ENCODE data around the gene ELOVL5. TPM values are rescaled to one million over a fixed set of nuclear protein-coding genes. Genes with fewer than 3 reads are reported as not detected.

ELOVL5 gene
- total and polyA plus RNA-seq, 2 donors from 2014 or later: 20.5 to 42.0 TPM

DNA sequence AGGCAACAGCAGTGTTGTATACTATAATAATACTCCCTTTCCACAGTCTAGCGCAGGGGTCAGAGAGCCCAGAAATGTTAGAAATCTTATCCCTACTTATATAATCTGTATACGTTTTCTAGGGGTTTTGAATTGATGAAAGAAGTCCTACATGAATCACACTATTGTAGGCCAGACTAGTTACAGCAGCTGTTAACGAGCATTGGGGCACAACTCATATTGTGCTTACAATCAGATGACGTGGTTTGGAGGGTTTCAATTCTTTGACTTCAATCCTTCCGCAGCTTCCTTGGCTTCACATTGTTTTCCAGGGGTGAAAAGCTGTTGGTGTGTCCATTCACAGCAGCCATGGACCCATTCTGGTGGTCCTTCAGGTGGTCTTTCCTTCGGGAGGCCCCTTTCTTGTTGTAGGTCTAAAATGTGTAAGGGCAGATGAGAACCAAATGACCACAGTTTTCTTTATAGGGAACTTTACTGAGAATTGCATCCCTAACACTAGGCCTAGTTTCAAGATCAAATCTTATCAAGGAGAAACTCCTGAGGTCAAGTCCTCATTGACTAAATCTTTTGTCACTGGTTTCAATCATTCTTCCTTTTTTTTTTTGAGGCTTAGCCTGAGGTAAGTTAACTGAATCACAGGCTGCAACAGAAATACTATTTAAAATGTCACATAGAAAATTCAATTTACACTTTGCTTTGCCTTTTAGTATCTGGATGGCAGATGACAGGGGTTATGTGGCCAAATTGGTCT is 79.7 kb downstream of the ELOVL5 start:
- Histone ChIP-seq H3K36me3 (ENCODE audit: control insufficient read depth in 2 of 3, insufficient read depth in 3 of 3, low read length in 3 of 3) (peaks cover 5 to 37% (median 11%) of the 10 kb centered on the region in 3 donors), H3K9ac (ENCODE audit: low read length in 3 of 3) (no peak overlapping the region), H3K4me3 (ENCODE audit: low read length in 3 of 3) (no peak overlapping the region), H3K27me3 (ENCODE audit: control insufficient read depth, insufficient read depth, low read length) (no peaks in the 10 kb centered on the region), H3K27ac (ENCODE audit: low read depth in 2 of 2, low read length in 2 of 2) (no peak overlapping the region), H3K9me3 (ENCODE audit: control insufficient read depth in 2 of 3, insufficient read depth in 1 of 3, low read length in 3 of 3) (no peaks in the 10 kb centered on the region), H3K4me1 (ENCODE audit: control insufficient read depth in 2 of 3, insufficient read depth in 2 of 3, low read depth in 1 of 3, low read length in 3 of 3) (no peaks in the 10 kb centered on the region)
- TF ChIP-seq, protein P1, sequence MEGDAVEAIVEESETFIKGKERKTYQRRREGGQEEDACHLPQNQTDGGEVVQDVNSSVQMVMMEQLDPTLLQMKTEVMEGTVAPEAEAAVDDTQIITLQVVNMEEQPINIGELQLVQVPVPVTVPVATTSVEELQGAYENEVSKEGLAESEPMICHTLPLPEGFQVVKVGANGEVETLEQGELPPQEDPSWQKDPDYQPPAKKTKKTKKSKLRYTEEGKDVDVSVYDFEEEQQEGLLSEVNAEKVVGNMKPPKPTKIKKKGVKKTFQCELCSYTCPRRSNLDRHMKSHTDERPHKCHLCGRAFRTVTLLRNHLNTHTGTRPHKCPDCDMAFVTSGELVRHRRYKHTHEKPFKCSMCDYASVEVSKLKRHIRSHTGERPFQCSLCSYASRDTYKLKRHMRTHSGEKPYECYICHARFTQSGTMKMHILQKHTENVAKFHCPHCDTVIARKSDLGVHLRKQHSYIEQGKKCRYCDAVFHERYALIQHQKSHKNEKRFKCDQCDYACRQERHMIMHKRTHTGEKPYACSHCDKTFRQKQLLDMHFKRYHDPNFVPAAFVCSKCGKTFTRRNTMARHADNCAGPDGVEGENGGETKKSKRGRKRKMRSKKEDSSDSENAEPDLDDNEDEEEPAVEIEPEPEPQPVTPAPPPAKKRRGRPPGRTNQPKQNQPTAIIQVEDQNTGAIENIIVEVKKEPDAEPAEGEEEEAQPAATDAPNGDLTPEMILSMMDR (IDR thresholded peaks at IDR 0.05; ENCODE audit: borderline replicate concordance, extremely low read depth, insufficient read depth): no peak
- FAIRE-seq (no peak), DNase-seq (no peak)
- intact Hi-C loops (cut with DNase I): no loop called here

DNA sequence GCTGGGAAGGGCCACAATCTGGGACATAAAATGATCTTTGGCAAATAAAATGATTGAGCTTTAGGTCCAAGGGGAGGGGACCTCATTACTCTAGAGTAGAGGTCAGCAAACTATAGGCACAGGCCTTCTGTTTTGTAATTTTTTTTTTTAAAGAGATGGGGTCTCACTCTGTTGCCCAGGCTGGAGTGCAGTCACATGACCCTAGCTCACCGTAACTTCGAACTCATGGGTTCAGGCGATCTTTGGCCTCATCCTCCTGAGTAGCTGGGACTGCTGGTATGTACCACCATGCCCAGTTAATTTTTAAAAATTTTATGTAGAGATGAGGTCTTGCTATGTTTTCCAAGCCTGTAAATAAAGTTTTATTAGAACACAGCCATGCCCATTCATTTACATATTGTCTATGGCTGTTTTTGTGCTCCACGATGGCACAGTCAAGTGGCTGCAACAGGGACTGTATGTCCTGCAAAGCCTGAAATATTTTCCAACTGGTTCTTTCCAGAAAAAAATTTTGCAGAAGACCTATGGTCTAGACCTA is 82.1 kb downstream of the ELOVL5 start:
- intact Hi-C loops (cut with DNase I): no loop called here
- TF ChIP-seq, protein P1 (IDR thresholded peaks at IDR 0.05; ENCODE audit: borderline replicate concordance, extremely low read depth, insufficient read depth): no peak
- DNase-seq (no peak), FAIRE-seq (no peak)
- Histone ChIP-seq H3K36me3 (ENCODE audit: control insufficient read depth in 2 of 3, insufficient read depth in 3 of 3, low read length in 3 of 3) (peaks cover 2 to 25% (median 13%) of the 10 kb centered on the region in 3 donors), H3K9ac (ENCODE audit: low read length in 3 of 3) (no peak overlapping the region), H3K4me3 (ENCODE audit: low read length in 3 of 3) (no peak overlapping the region), H3K4me1 (ENCODE audit: control insufficient read depth in 2 of 3, insufficient read depth in 2 of 3, low read depth in 1 of 3, low read length in 3 of 3) (no peaks in the 10 kb centered on the region), H3K27ac (ENCODE audit: low read depth in 2 of 2, low read length in 2 of 2) (no peak overlapping the region), H3K9me3 (ENCODE audit: control insufficient read depth in 2 of 3, insufficient read depth in 1 of 3, low read length in 3 of 3) (no peaks in the 10 kb centered on the region), H3K27me3 (ENCODE audit: control insufficient read depth, insufficient read depth, low read length) (no peaks in the 10 kb centered on the region)

DNA sequence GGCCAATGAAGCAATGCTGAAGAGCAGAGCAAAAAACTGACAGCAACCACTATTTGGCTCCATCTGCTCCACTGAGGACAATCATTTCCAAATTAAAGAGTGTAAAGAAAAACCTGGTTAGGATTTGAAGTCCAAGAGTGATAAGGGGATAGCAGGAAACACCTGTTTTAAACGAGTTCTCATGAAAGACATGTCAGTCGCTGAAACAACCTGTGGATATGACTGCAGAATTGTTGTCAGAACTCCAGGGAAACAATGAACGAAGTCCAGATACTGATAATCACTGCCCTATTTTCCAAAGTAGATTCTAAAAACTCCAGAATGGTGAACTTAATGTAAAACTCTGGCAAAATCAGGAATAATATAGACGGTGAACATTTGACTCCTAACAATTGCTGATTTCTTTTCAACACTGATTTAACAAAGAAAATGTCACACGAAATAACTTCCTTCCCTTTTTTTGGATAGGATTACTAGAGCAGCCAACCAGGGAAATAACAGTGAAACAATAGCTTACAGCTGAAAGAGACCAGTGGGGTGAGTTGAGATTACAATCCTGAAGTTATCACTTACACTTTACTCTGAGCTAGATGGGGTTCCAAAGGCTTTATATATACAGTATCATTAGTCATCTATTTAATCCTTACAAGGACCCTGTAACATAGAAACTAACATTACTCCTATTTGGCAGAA is 83.7 kb downstream of the ELOVL5 start:
- H3K27ac ChIP-seq (ENCODE audit: low read depth in 2 of 2, low read length in 2 of 2): no peak overlapping the region
- TF ChIP-seq, protein P1 (IDR thresholded peaks at IDR 0.05; ENCODE audit: borderline replicate concordance, extremely low read depth, insufficient read depth): no peak
- H3K4me1 ChIP-seq (ENCODE audit: control insufficient read depth in 2 of 3, insufficient read depth in 2 of 3, low read depth in 1 of 3, low read length in 3 of 3): no peaks in the 10 kb centered on the region
- H3K4me3 ChIP-seq (ENCODE audit: low read length in 3 of 3): no peak overlapping the region
- intact Hi-C loops (cut with DNase I): no loop called here
- no peaks in the 10 kb centered on the region for H3K27me3 ChIP-seq (ENCODE audit: control insufficient read depth, insufficient read depth, low read length)
- H3K36me3 ChIP-seq (ENCODE audit: control insufficient read depth in 2 of 3, insufficient read depth in 3 of 3, low read length in 3 of 3): peaks cover 2 to 24% (median 14%) of the 10 kb centered on the region in 3 donors
- no peak overlapping the region for H3K9ac ChIP-seq (ENCODE audit: low read length in 3 of 3)
- DNase-seq: no peak
- H3K9me3 ChIP-seq (ENCODE audit: control insufficient read depth in 2 of 3, insufficient read depth in 1 of 3, low read length in 3 of 3): no peaks in the 10 kb centered on the region
- no peak for FAIRE-seq
